ENCODE measurements around the gene CELA2A. TPM values are rescaled to one million over a fixed set of nuclear protein-coding genes. Genes with fewer than 3 reads are reported as not detected.
"Not testable (repeated sequence)": the region's sequence is repeated elsewhere in the genome, so short reads cannot be mapped to it uniquely, and the experiment has no call there.

Gene CELA2A
- total RNA-seq, 1 experiment from 2014 or later: not detected

GRCh38 chr1:15479654-15480347 is 23.3 kb downstream of the CELA2A start:
- Histone ChIP-seq H3K27ac (ENCODE audit: low read depth, low read length, poor library complexity, severe bottlenecking) (no peak overlapping the region), H3K36me3 (ENCODE audit: insufficient read depth, low read length, poor library complexity, severe bottlenecking) (no peaks in the 10 kb centered on the region), H3K9me3 (ENCODE audit: low read depth, low read length, poor library complexity, severe bottlenecking) (no peaks in the 10 kb centered on the region), H3K27me3 (replicated peaks; ENCODE audit: insufficient read depth, low read depth, low read length, poor library complexity) (no peaks in the 10 kb centered on the region), H3K4me1 (ENCODE audit: insufficient read depth, low read length, poor library complexity, severe bottlenecking) (no peaks in the 10 kb centered on the region), H3K4me3 (ENCODE audit: low read depth, low read length, poor library complexity, severe bottlenecking) (no peak overlapping the region)
- ChIA-PET POLR2A (ENCODE audit: low non-redundant PET) (interaction anchor here (0.6 kb wide), 1 partner anchor 251 kb away, joined by 8 read pairs; no protein-coding TSS in a partner anchor), CTCF (no interaction called here)
- TF ChIP-seq EZH2 (IDR thresholded peaks at IDR 0.05; ENCODE audit: borderline replicate concordance, low read depth, low read length, poor library complexity, severe bottlenecking): no peak
- TF ChIP-seq, protein P1, sequence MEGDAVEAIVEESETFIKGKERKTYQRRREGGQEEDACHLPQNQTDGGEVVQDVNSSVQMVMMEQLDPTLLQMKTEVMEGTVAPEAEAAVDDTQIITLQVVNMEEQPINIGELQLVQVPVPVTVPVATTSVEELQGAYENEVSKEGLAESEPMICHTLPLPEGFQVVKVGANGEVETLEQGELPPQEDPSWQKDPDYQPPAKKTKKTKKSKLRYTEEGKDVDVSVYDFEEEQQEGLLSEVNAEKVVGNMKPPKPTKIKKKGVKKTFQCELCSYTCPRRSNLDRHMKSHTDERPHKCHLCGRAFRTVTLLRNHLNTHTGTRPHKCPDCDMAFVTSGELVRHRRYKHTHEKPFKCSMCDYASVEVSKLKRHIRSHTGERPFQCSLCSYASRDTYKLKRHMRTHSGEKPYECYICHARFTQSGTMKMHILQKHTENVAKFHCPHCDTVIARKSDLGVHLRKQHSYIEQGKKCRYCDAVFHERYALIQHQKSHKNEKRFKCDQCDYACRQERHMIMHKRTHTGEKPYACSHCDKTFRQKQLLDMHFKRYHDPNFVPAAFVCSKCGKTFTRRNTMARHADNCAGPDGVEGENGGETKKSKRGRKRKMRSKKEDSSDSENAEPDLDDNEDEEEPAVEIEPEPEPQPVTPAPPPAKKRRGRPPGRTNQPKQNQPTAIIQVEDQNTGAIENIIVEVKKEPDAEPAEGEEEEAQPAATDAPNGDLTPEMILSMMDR (conservative IDR thresholded peaks at IDR 0.05; ENCODE audit: low read depth, low read length): no peak
- BruUV-seq (replicated peaks): no TSS peak
- DNase-seq (ENCODE audit: low spot score): no peak
- intact Hi-C loops (cut with micrococcal nuclease; ENCODE audit: unreplicated experiment): no loop called here

- H3K9me3 ChIP-seq (ENCODE audit: low read depth, low read length, poor library complexity, severe bottlenecking); H3K27ac ChIP-seq (ENCODE audit: low read depth, low read length, poor library complexity, severe bottlenecking); H3K4me3 ChIP-seq (ENCODE audit: low read depth, low read length, poor library complexity, severe bottlenecking); H3K4me1 ChIP-seq (ENCODE audit: insufficient read depth, low read length, poor library complexity, severe bottlenecking); intact Hi-C loops (cut with micrococcal nuclease; ENCODE audit: unreplicated experiment); DNase-seq (ENCODE audit: low spot score); CTCF ChIA-PET; POLR2A ChIA-PET (ENCODE audit: low non-redundant PET); H3K36me3 ChIP-seq (ENCODE audit: insufficient read depth, low read length, poor library complexity, severe bottlenecking); BruUV-seq (replicated peaks); H3K27me3 ChIP-seq (replicated peaks; ENCODE audit: insufficient read depth, low read depth, low read length, poor library complexity): not testable (repeated sequence)
These were observed 25.9 kb downstream of the CELA2A start for GRCh38 chr1:15482455-15482854.

DNA sequence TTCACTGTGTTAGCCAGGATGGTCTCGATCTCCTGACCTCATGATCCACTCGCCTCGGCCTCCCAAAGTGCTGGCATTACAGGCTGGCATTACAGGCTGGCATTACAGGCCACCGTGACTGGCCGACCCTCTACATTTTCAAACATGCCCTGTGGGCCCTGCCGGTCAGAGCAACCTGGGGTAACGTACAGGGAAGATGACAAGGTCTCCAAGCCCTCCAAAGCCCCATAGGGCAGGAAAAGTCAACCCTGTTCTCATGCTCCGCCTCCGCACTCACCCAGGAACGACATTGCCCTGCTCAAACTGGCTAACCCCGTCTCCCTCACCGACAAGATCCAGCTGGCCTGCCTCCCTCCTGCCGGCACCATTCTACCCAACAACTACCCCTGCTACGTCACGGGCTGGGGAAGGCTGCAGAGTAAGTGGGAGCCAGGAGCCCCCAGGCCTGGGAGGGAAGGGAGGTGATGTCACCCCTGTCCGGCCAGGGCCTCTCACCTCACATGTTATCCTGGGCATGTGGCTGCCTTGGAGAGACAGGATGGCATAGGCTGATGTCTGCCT is 26.5 kb downstream of the CELA2A start:
- H3K36me3 ChIP-seq (ENCODE audit: insufficient read depth, low read length, poor library complexity, severe bottlenecking); BruUV-seq (replicated peaks); H3K27me3 ChIP-seq (replicated peaks; ENCODE audit: insufficient read depth, low read depth, low read length, poor library complexity): not testable (repeated sequence)

DNA sequence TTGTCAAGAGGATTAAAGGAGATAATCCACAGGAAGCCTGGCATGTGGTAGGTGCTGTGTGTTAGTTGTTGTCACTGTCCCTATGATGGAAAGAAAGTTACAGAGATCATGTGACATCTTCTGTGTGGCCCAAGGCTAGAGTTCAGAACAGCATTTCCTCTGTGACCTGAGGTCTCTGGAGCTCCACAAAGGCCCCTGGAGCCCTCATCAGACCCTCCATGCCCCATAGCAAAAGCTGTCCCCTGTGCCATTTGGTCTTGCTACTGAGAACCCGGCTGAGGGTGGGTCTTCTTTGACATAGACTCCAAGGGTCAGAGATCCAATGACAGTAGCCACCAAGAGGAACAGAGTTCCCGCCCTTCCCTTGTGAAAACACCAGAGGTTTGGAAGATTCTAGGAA is 27.4 kb downstream of the CELA2A start:
- Histone ChIP-seq H3K4me1 (ENCODE audit: insufficient read depth, low read length, poor library complexity, severe bottlenecking) (no peaks in the 10 kb centered on the region), H3K27me3 (replicated peaks; ENCODE audit: insufficient read depth, low read depth, low read length, poor library complexity) (no peaks in the 10 kb centered on the region), H3K4me3 (ENCODE audit: low read depth, low read length, poor library complexity, severe bottlenecking) (no peak overlapping the region), H3K27ac (ENCODE audit: low read depth, low read length, poor library complexity, severe bottlenecking) (no peak overlapping the region), H3K9me3 (ENCODE audit: low read depth, low read length, poor library complexity, severe bottlenecking) (no peaks in the 10 kb centered on the region), H3K36me3 (ENCODE audit: insufficient read depth, low read length, poor library complexity, severe bottlenecking) (no peaks in the 10 kb centered on the region)
- no peak for DNase-seq (ENCODE audit: low spot score)
- CTCF ChIA-PET: no interaction called here
- POLR2A ChIA-PET (ENCODE audit: low non-redundant PET): no interaction called here
- intact Hi-C loops (cut with micrococcal nuclease; ENCODE audit: unreplicated experiment): no loop called here
- TF ChIP-seq, protein P1 (conservative IDR thresholded peaks at IDR 0.05; ENCODE audit: low read depth, low read length): no peak
- no peak for TF ChIP-seq EZH2 (IDR thresholded peaks at IDR 0.05; ENCODE audit: borderline replicate concordance, low read depth, low read length, poor library complexity, severe bottlenecking)
- no TSS peak for BruUV-seq (replicated peaks)

More for the DNA sequence above, 26.5 kb downstream of the CELA2A start:
- CTCF ChIA-PET; DNase-seq (ENCODE audit: low spot score); H3K4me3 ChIP-seq (ENCODE audit: low read depth, low read length, poor library complexity, severe bottlenecking); H3K27ac ChIP-seq (ENCODE audit: low read depth, low read length, poor library complexity, severe bottlenecking); intact Hi-C loops (cut with micrococcal nuclease; ENCODE audit: unreplicated experiment); H3K4me1 ChIP-seq (ENCODE audit: insufficient read depth, low read length, poor library complexity, severe bottlenecking); H3K9me3 ChIP-seq (ENCODE audit: low read depth, low read length, poor library complexity, severe bottlenecking); POLR2A ChIA-PET (ENCODE audit: low non-redundant PET): not testable (repeated sequence)

GRCh38 chr1:15484443-15484842 is 27.9 kb downstream of the CELA2A start:
- POLR2A ChIA-PET (ENCODE audit: low non-redundant PET); H3K27ac ChIP-seq (ENCODE audit: low read depth, low read length, poor library complexity, severe bottlenecking); CTCF ChIA-PET; H3K36me3 ChIP-seq (ENCODE audit: insufficient read depth, low read length, poor library complexity, severe bottlenecking); H3K4me3 ChIP-seq (ENCODE audit: low read depth, low read length, poor library complexity, severe bottlenecking); H3K27me3 ChIP-seq (replicated peaks; ENCODE audit: insufficient read depth, low read depth, low read length, poor library complexity); BruUV-seq (replicated peaks); DNase-seq (ENCODE audit: low spot score); H3K9me3 ChIP-seq (ENCODE audit: low read depth, low read length, poor library complexity, severe bottlenecking); H3K4me1 ChIP-seq (ENCODE audit: insufficient read depth, low read length, poor library complexity, severe bottlenecking); intact Hi-C loops (cut with micrococcal nuclease; ENCODE audit: unreplicated experiment): not testable (repeated sequence)

Measured in A673 (cell line).